H1 (cell line): Measurements from ENCODE around the gene CDK19. TPM values are rescaled to one million over a fixed set of nuclear protein-coding genes. Genes with fewer than 3 reads are reported as not detected.
"Not testable (repeated sequence)": the region's sequence is repeated elsewhere in the genome, so short reads cannot be mapped to it uniquely, and the experiment has no call there.

Experiments
- CTCF ChIA-PET: fragments of 300-600 bp; sonication (Branson Sonifier 250); formaldehyde crosslinking; loops from one replicate; lab custom pipeline; 2021; ENCODE audit not compliant: partially characterized antibody; lab: Charles Lee
- POLR2A ChIA-PET: fragments of 300-600 bp; sonication (Branson Sonifier 250); formaldehyde crosslinking; loops from one replicate; lab custom pipeline; 2021; ENCODE audit warnings: inconsistent platforms; ENCODE audit not compliant: partially characterized antibody; lab: Charles Lee
- DNase-seq, 2 experiments: peaks; one replicate each; pipeline versions ENCODE4 v3.0.0 to v3.0.0-alpha.2; 2010 to 2022; ENCODE audit warnings: low spot score in 2 of 2, low read depth in 1 of 2, mixed read lengths in 1 of 2
- FAIRE-seq: peaks from 2 replicates; lab custom pipeline; 2011; peaks lifted over from hg19 to GRCh38; lab: Jason Lieb, UNC
- H2AFZ ChIP-seq: 2 replicates; pipeline ENCODE4 v1.8.1; 2012; ENCODE audit warnings: low read length, inconsistent platforms
- H2AK5ac ChIP-seq: 2 replicates; pipeline ENCODE4 v1.6.1; 2013; ENCODE audit warnings: low read depth, low read length
- H2BK120ac ChIP-seq: replicated peaks from 2 replicates; pipeline ENCODE3; 2013; ENCODE audit warnings: low read depth, low read length, inconsistent platforms
- H2BK12ac ChIP-seq: 2 replicates; pipeline ENCODE4 v1.6.1; 2013; ENCODE audit warnings: low read depth, low read length
- H2BK15ac ChIP-seq: 2 replicates; pipeline ENCODE4 v1.6.1; 2013; ENCODE audit warnings: low read length
- H2BK20ac ChIP-seq: 2 replicates; pipeline ENCODE4 v1.6.1; 2013; ENCODE audit warnings: low read length
- H2BK5ac ChIP-seq: 2 replicates; pipeline ENCODE4 v1.6.1; 2013; ENCODE audit warnings: low read depth, low read length
- H3K14ac ChIP-seq: 2 replicates; pipeline ENCODE4 v1.6.1; 2013; ENCODE audit warnings: inconsistent platforms; ENCODE audit not compliant: insufficient read length
- H3K18ac ChIP-seq: 2 replicates; pipeline ENCODE4 v1.6.1; 2013; ENCODE audit warnings: low read length; ENCODE audit errors: extremely low read depth
- H3K23ac ChIP-seq: 2 replicates; pipeline ENCODE4 v1.6.1; 2013; ENCODE audit warnings: inconsistent platforms; ENCODE audit not compliant: insufficient read length
- H3K23me2 ChIP-seq: 2 replicates; pipeline ENCODE4 v1.6.1; 2013; ENCODE audit warnings: low read depth, low read length
- H3K27ac ChIP-seq: 2 replicates; pipeline ENCODE4 v1.6.1; 2011; ENCODE audit warnings: low read depth, low read length, inconsistent platforms
- H3K27me3 ChIP-seq, 4 experiments: replicated peaks in 1 of 4; 1 replicate in 1 of 4; 2 replicates in 3 of 4; pipeline versions ENCODE4 v1.6.1 to v1.8.1; 2011 to 2013; ENCODE audit warnings: low read length in 3 of 4, mild to moderate bottlenecking in 3 of 4, inconsistent platforms in 2 of 4, mixed read lengths in 2 of 4, moderate library complexity in 1 of 4; ENCODE audit not compliant: control insufficient read depth in 3 of 4, insufficient read depth in 3 of 4; ENCODE audit errors: extremely low read depth in 1 of 4
- H3K36me3 ChIP-seq, 4 experiments: 2 replicates each; pipeline versions ENCODE4 v1.6.1 to v1.8.1; 2011 to 2013; ENCODE audit warnings: mild to moderate bottlenecking in 4 of 4, low read length in 3 of 4, moderate library complexity in 2 of 4, control low read depth in 1 of 4, inconsistent platforms in 1 of 4; ENCODE audit not compliant: insufficient read depth in 4 of 4, control insufficient read depth in 2 of 4
- H3K4ac ChIP-seq: replicated peaks from 2 replicates; pipeline ENCODE3; 2013; ENCODE audit warnings: low read length, low read depth, mixed read lengths, inconsistent platforms; ENCODE audit not compliant: insufficient read length
- H3K4me1 ChIP-seq, 4 experiments: replicated peaks in 1 of 4; 1 replicate in 1 of 4; 2 replicates in 3 of 4; pipeline versions ENCODE4 v1.6.1 to v1.8.1; 2011 to 2013; ENCODE audit warnings: low read length in 3 of 4, inconsistent platforms in 2 of 4, mixed read lengths in 1 of 4; ENCODE audit not compliant: insufficient read depth in 4 of 4, control insufficient read depth in 3 of 4
- H3K4me2 ChIP-seq, 2 experiments: 2 replicates each; pipeline versions ENCODE4 v1.6.1 to v1.8.1; 2011 to 2013; ENCODE audit warnings: low read depth in 2 of 2, low read length in 2 of 2, control low read depth in 1 of 2, inconsistent platforms in 1 of 2, mild to moderate bottlenecking in 1 of 2; ENCODE audit not compliant: insufficient read depth in 1 of 2
- H3K4me3 ChIP-seq, 4 experiments: fragments of 200-600, 300-600 bp in 1 of 4; sonication (generic), shearing (Covaris generic), sonication (Bioruptor Twin) in 1 of 4; 2 replicates each; pipeline versions ENCODE4 v1.5.1 to v1.8.1; 2011 to 2016; ENCODE audit warnings: low read length in 4 of 4, low read depth in 3 of 4, control low read depth in 2 of 4, inconsistent platforms in 2 of 4, mild to moderate bottlenecking in 2 of 4, mixed read lengths in 1 of 4, moderate library complexity in 1 of 4; ENCODE audit not compliant: insufficient read depth in 2 of 4; ENCODE audit errors: extremely low read depth in 1 of 4
- H3K56ac ChIP-seq: replicated peaks from 2 replicates; pipeline ENCODE3; 2013; ENCODE audit warnings: low read depth, mild to moderate bottlenecking, mixed read lengths, low read length, inconsistent platforms; ENCODE audit not compliant: insufficient read length
- H3K79me1 ChIP-seq: 2 replicates; pipeline ENCODE4 v1.6.1; 2013; ENCODE audit warnings: low read depth, low read length, control low read depth
- H3K79me2 ChIP-seq, 2 experiments: 2 replicates each; pipeline versions ENCODE4 v1.6.1 to v1.8.1; 2012 to 2013; ENCODE audit warnings: low read length in 2 of 2, mild to moderate bottlenecking in 2 of 2, inconsistent platforms in 1 of 2; ENCODE audit not compliant: insufficient read depth in 2 of 2, control insufficient read depth in 1 of 2
- H3K9ac ChIP-seq, 4 experiments: replicated peaks in 1 of 4; 1 replicate in 1 of 4; 2 replicates in 3 of 4; pipeline versions ENCODE4 v1.6.1 to v1.8.1; 2011 to 2013; ENCODE audit warnings: low read depth in 3 of 4, low read length in 3 of 4, control low read depth in 2 of 4, mild to moderate bottlenecking in 2 of 4, moderate library complexity in 2 of 4, inconsistent platforms in 1 of 4; ENCODE audit errors: extremely low read depth in 1 of 4
- H3K9me3 ChIP-seq, 2 experiments: 2 replicates each; pipeline versions ENCODE4 v1.6.1 to v1.8.1; 2012 to 2013; ENCODE audit warnings: mild to moderate bottlenecking in 2 of 2, moderate library complexity in 2 of 2, control low read depth in 1 of 2, inconsistent platforms in 1 of 2, low read depth in 1 of 2, low read length in 1 of 2, mixed read lengths in 1 of 2; ENCODE audit not compliant: insufficient read depth in 2 of 2
- H4K20me1 ChIP-seq, 2 experiments: replicated peaks in 1 of 2; 2 replicates each; pipeline versions ENCODE3 to v1.8.1; 2011 to 2013; ENCODE audit warnings: inconsistent platforms in 2 of 2, low read length in 2 of 2, mild to moderate bottlenecking in 1 of 2; ENCODE audit not compliant: insufficient read depth in 2 of 2, control insufficient read depth in 1 of 2
- H4K5ac ChIP-seq: 2 replicates; pipeline ENCODE4 v1.6.1; 2013; ENCODE audit warnings: low read length, low read depth, mixed read lengths, inconsistent platforms; ENCODE audit not compliant: insufficient read length
- H4K8ac ChIP-seq: 2 replicates; pipeline ENCODE4 v1.8.0; 2013; ENCODE audit warnings: mild to moderate bottlenecking, moderate library complexity, low read length, inconsistent platforms; ENCODE audit not compliant: insufficient read depth; ENCODE audit errors: extremely low read depth
- H4K91ac ChIP-seq: replicated peaks from 2 replicates; pipeline ENCODE3; 2013; ENCODE audit warnings: low read length, mixed read lengths, inconsistent platforms; ENCODE audit not compliant: insufficient read length
- GABPA ChIP-seq: IDR thresholded peaks from 2 replicates; pipeline ENCODE4 v1.6.1; 2011; ENCODE audit warnings: mild to moderate bottlenecking, low read length, moderate library complexity, borderline replicate concordance; ENCODE audit not compliant: insufficient read depth
- HDAC6 ChIP-seq: IDR thresholded peaks from one replicate; pipeline ENCODE4 v1.7.1; 2012; ENCODE audit warnings: low read depth, mild to moderate bottlenecking, inconsistent platforms, low read length, moderate library complexity
- JUND ChIP-seq: IDR thresholded peaks from 2 replicates; pipeline ENCODE4 v1.6.1; 2011; ENCODE audit warnings: mild to moderate bottlenecking, improper control_type of control experiment, low read length
- KDM4A ChIP-seq: IDR thresholded peaks from one replicate; pipeline ENCODE4 v1.7.1; 2012; ENCODE audit warnings: low read depth, mild to moderate bottlenecking, moderate library complexity, low read length, inconsistent platforms; ENCODE audit not compliant: severe bottlenecking
- RNF2 ChIP-seq: fragments of 200-900, 300-1000 bp; sonication (generic); IDR thresholded peaks from 2 replicates; pipeline ENCODE4 v1.7.1; 2016; ENCODE audit warnings: borderline replicate concordance, low read depth, mild to moderate bottlenecking, antibody characterized with exemption, low read length; ENCODE audit not compliant: poor library complexity, severe bottlenecking; ENCODE audit errors: missing control alignments
- SRF ChIP-seq: IDR thresholded peaks from 2 replicates; pipeline ENCODE4 v1.6.1; 2011; ENCODE audit warnings: mild to moderate bottlenecking, low read depth, low read length, moderate library complexity
- WGBS, 2 experiments: shearing (Covaris generic) in 1 of 2; methylation state at CpG; one replicate each; pipeline versions ENCODE4 v1.1.6 to v1.1.7; 2013 to 2015; ENCODE audit warnings: low lambda C conversion rate in 2 of 2, mixed read lengths in 2 of 2, inconsistent platforms in 1 of 2, low coverage in 1 of 2, missing lambda C conversion rate in 1 of 2; ENCODE audit not compliant: insufficient replicate concordance in 2 of 2, insufficient coverage in 1 of 2, insufficient read length in 1 of 2; ENCODE audit errors: extremely low coverage in 1 of 2, missing lambda C conversion rate in 1 of 2; 5-methylcytosine and 5-hydroxymethylcytosine counted together
- polyA plus RNA-seq, 7 experiments: library from polyadenylated mRNA; depleted of rRNA in 3 of 7; stranded (reverse) in 5 of 7; unstranded in 2 of 7; fragments of >200 nt in 5 of 7; fragments of 200-250 nt in 2 of 7; gene quantifications; 1 replicate in 5 of 7; 2 replicates in 1 of 7; 4 replicates in 1 of 7; pipeline versions ENCODE4 v1.2.1 to v1.2.3, GENCODE V29; 2011 to 2013; ENCODE audit warnings: missing spikeins in 2 of 7, mixed read lengths in 2 of 7
- total RNA-seq: library from RNA; stranded (reverse); fragmentation: NEBNext Ultra II Directional; extraction: Animal tissue kit (Norgen Biotek cat#: 25700); gene quantifications from 2 replicates; pipeline ENCODE4 v1.2.1, GENCODE V29; 2021
- TF ChIP-seq, protein P1 (sequence below): IDR thresholded peaks from 2 replicates; pipeline ENCODE4 v1.6.1; 2011; ENCODE audit warnings: low read length, improper control_type of control experiment

Gene CDK19
- total and polyA plus RNA-seq, 2 of the 8 experiments (the other 6 are each of a cell fraction or from before 2014, with no cell fraction given): 4.9 to 12.6 TPM

- TF ChIP-seq, protein P1, sequence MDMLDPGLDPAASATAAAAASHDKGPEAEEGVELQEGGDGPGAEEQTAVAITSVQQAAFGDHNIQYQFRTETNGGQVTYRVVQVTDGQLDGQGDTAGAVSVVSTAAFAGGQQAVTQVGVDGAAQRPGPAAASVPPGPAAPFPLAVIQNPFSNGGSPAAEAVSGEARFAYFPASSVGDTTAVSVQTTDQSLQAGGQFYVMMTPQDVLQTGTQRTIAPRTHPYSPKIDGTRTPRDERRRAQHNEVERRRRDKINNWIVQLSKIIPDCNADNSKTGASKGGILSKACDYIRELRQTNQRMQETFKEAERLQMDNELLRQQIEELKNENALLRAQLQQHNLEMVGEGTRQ: no peak
- TF ChIP-seq KDM4A: no peak
- TF ChIP-seq HDAC6: no peak
- TF ChIP-seq RNF2: no peak
- no peak for TF ChIP-seq SRF
- no peak for TF ChIP-seq GABPA
- TF ChIP-seq JUND: no peak
- TF ChIP-seq, all 59 proteins: peak for 0
Observed at GRCh38 chr6:110755411-110755834, 59.8 kb downstream of the CDK19 start (continued).

DNA sequence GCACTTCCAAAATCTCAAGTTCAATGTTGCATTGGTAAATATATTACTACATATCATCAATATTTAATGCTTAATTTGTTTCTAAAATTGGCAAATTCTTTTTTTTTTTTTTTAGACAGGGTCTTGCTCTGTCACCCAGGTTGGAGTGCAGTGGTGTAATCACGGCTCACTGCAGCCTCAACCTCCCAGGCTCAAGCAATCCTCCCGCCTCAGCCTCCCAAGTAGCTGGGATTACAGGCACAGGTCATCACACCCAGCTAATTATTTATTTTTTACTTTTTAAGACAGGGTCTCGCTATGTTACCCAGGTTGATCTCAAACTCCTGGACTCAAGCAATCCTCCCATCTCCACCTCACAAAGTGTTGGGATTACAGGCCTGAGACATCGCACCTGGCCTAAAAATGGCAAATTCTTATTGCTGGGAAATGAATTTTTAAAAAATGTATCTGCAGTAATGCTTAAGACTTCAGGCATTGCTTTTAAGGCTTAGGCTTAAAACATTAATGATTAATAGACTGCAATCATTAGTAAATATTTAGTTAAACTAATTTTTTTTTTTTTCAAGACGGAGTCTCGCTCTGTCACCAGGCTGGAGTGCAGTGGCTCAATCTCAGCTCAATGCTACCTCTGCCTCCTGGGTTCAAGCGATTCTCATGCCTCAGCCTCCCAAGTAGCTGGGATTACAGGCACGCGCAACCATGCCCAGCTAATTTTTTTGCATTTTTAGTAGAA lies 61.2 kb downstream of the CDK19 start:
- WGBS, 2 experiments: 95% methylated on average over 9 of the region's 9 CpGs; no CpG with 5 or more reads in 1 of the 2 experiments
- H2AK5ac ChIP-seq, H3K27me3 ChIP-seq, H2BK5ac ChIP-seq, H3K9me3 ChIP-seq, H3K4me1 ChIP-seq, H3K4me3 ChIP-seq, H2BK15ac ChIP-seq, H3K18ac ChIP-seq, H3K36me3 ChIP-seq, H3K79me1 ChIP-seq, H4K8ac ChIP-seq, DNase-seq, H3K4me2 ChIP-seq, H4K5ac ChIP-seq, FAIRE-seq, H4K91ac ChIP-seq, H3K56ac ChIP-seq, H2BK20ac ChIP-seq, H2BK12ac ChIP-seq, H3K27ac ChIP-seq, H3K79me2 ChIP-seq, H4K20me1 ChIP-seq, H3K23ac ChIP-seq, H3K14ac ChIP-seq, H3K4ac ChIP-seq, H3K23me2 ChIP-seq, H2AFZ ChIP-seq, H2BK120ac ChIP-seq, H3K9ac ChIP-seq: not testable (repeated sequence)
- ChIA-PET POLR2A (interaction anchor here (0.6 kb wide), 1 partner anchor 239 kb away, joined by 3 read pairs; no protein-coding TSS in a partner anchor), CTCF (interaction anchor here (1.1 kb wide), 1 partner anchor 121 kb away, joined by 3 read pairs; no protein-coding TSS in a partner anchor)
